Activated T-cell treated with anti-CD3 and anti-CD28 coated beads, Interleukin-2, amount 50 U/mL, for 72 hours (primary cell): ENCODE results near the gene BEAN1. TPM values are rescaled to one million over a fixed set of nuclear protein-coding genes. Genes with fewer than 3 reads are reported as not detected.
A peak's percentile ranks its signal among the peaks of the same experiment; 100 is the strongest.

Experiments
- ATAC-seq, 2 donors: fragments of 150-1000 bp; cut with Tn5 transposase; replicated peaks in 1 of 2; 2 replicates each; pipeline ENCODE4 v1.10.0; 2021; ENCODE audit warnings: moderate library complexity in 2 of 2, mild to moderate bottlenecking in 1 of 2
- DNase-seq, 2 donors: peaks; one replicate each; pipeline ENCODE4 v3.0.0; 2021 to 2022; ENCODE audit warnings: mixed read lengths in 1 of 2
- H3K27ac Mint-ChIP-seq: one replicate; pipeline ENCODE4 v1.8.0; 2022; ENCODE audit warnings: mild to moderate bottlenecking, moderate library complexity, mixed read lengths
- H3K27me3 Mint-ChIP-seq: one replicate; pipeline ENCODE4 v1.8.0; 2022; ENCODE audit warnings: low read depth, mixed read lengths
- H3K36me3 Mint-ChIP-seq, 2 donors: one replicate each; pipeline ENCODE4 v1.8.0; 2022; ENCODE audit warnings: mixed read lengths in 2 of 2, mild to moderate bottlenecking in 1 of 2; ENCODE audit not compliant: insufficient read depth in 2 of 2
- H3K4me1 Mint-ChIP-seq: one replicate; pipeline ENCODE4 v1.8.0; 2022; ENCODE audit warnings: low read depth, mixed read lengths
- H3K4me3 Mint-ChIP-seq, 2 donors: one replicate each; pipeline ENCODE4 v1.8.0; 2022; ENCODE audit warnings: mild to moderate bottlenecking in 2 of 2, mixed read lengths in 2 of 2, moderate library complexity in 2 of 2
- H3K9me3 Mint-ChIP-seq, 2 donors: one replicate each; pipeline ENCODE4 v1.8.0; 2022; ENCODE audit warnings: mixed read lengths in 2 of 2
- total RNA-seq, 2 donors: library from RNA; stranded (reverse); gene quantifications; one replicate each; pipeline ENCODE4 v1.2.3, GENCODE V29; 2022

Gene BEAN1
- total RNA-seq, 2 donors from 2014 or later, result not detected

DNA sequence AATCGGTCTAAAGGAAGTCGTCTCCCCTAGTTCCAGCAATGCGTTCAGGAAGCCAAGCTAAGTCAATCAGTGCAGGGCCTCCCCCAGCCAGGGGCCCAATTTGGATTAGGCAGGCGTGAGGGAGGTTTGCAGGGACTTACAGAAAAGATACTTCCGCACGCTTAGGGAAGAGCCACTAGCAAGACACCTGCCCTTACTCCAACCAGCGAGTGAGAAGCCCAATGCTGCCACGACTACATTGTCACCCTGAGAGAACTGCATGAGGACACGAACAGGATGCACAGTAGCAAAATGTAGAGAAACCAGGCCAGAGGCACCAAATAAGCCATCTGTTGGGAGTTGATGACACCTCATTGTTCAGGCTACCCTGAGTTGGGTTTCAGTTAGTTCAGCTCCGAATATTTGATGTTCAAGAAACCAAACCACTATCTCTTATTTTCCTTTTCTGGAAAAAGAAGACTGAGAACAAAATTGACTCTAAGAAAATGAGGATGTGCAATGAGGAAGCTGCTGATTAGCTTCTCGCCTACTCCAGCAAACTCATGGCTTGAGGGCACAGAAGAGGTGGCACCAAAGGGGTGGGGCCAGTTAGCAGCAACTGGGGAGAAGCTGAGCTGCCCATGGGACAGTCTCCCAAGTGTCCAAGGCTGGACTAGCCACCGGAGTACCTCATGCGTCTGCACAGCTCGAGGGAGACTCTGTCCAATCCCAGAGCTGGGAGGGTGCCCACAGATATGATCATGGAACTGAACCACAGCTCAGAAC, 93.5 kb downstream of the BEAN1 start:
- H3K4me3 Mint-ChIP-seq, result peak overlapping the region; percentile 73 to 90
- H3K27ac Mint-ChIP-seq, result peak overlapping the region; percentile 16
- no peak for ATAC-seq
- H3K9me3 Mint-ChIP-seq, result no peaks in the 10 kb centered on the region
- H3K4me1 Mint-ChIP-seq, result peaks cover 98% of the 10 kb centered on the region
- H3K27me3 Mint-ChIP-seq, result no peaks in the 10 kb centered on the region
- H3K36me3 Mint-ChIP-seq, result peaks cover 0 to 1% of the 10 kb centered on the region in 2 donors
- no peak for DNase-seq

DNA sequence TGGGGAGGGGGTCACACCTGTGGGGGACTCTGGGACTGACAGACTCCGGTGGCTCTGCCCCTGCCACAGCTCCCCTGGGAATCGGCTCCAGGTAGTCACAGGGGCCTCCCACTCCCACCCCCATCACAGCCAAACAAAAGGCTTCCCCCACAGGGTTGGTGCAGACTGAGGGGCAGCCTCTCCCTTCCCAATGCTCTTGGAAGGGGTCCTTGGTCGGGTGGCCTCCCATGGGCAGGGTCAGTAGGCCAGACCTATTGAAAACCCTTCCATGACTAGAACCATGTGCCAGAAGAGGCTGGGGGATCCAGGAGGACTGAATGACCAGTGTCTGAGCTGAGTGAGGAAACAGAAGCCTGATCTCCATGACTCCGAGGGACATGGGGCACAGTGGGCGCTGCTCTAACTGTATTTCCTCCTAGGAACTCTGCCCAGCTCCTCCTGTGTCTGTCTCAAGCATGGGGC, 94.2 kb downstream of the BEAN1 start:
- DNase-seq, result no peak
- Mint-ChIP-seq H3K9me3 (no peaks in the 10 kb centered on the region), H3K27ac (peak overlapping the region; percentile 83), H3K27me3 (no peaks in the 10 kb centered on the region), H3K36me3 (peaks cover 0 to 2% of the 10 kb centered on the region in 2 donors), H3K4me1 (peaks cover 98% of the 10 kb centered on the region), H3K4me3 (peak overlapping the region; percentile 73 to 90)
- ATAC-seq, result no peak

DNA sequence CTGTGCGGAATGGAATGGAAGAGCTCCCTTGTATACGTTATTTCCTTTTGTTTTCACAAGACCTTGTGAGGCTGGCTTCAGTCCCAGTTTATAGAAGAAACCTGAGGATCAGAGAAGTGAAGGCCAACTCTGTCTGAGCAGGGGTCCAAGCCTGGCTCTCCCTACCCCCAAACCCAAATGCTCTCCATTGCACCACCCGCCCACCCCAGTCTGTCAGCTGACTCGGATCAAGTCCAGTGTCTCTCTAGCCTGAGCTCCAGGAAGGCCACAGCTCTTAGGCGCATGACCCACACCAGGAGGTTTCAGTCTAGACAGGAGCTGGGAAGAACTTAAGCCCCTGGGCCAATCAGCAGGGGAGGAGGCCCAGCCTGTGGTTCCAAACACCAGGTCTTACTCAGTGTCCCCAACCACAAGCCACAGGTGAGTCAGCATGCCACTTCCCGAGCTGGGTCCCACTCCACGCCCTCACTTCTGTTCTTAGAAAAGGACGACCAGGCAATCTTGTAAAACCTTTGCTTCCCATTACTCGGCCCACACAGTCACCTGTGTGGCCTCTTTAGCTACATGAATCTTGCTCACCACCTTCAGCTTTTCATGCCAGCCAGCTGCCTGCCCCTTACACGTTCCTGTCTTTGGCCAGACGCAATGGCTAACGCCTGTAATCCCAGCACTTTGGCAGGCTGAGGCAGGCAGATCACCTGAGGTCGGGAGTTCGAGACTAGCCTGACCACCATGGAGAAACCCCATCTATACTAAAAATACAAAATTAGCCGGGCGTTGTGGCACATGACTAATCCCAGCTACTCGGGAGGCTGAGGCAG, 95.1 kb downstream of the BEAN1 start:
- peak; percentile 96 to 97 for DNase-seq
- Mint-ChIP-seq H3K4me3 (peak overlapping the region; percentile 73 to 90), H3K36me3 (peaks cover 0 to 2% of the 10 kb centered on the region in 2 donors), H3K27me3 (no peaks in the 10 kb centered on the region), H3K4me1 (peaks cover 95% of the 10 kb centered on the region), H3K9me3 (no peaks in the 10 kb centered on the region), H3K27ac (peak overlapping the region; percentile 83)
- peak; percentile 92 for ATAC-seq

DNA sequence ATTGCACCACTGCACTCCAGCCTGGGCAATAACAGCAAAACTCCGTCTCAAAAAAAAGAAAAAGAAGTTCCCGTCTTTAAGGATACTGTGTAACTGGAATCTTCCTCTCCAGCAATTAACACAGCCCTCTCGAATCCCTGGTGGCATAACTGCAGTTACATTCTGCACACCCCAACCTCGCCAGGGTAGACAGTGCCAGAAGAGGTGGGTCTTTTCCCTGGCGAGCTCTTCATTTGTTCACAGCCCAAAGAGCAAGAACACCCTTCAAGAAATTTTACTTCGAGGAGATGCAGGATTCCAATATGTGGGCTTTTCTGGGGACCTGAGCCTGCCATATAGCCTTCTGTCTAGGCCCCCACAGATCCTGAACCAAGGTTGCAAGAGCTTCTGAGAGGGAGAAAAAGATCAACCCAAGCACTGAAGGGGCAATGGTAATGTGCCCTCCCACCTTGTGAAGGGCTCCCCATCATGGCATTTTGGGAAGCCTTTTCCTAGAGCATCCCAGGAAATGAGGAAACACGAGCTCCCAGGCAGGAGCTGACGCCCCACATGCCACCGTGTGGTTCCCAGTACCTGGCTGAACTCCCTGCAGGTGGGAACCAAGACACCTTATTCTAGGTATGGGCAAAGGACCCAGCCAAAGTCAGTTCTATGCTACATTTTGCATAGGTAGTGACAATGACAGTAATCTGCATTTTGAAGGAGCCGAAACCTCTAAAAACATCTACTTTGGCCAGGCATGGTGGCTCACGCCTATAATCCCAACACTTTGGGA, 95.9 kb downstream of the BEAN1 start:
- peak overlapping the region; percentile 73 to 90 for H3K4me3 Mint-ChIP-seq
- H3K9me3 Mint-ChIP-seq, result no peaks in the 10 kb centered on the region
- H3K27me3 Mint-ChIP-seq, result no peaks in the 10 kb centered on the region
- peak overlapping the region; percentile 96 for H3K27ac Mint-ChIP-seq
- ATAC-seq (no peak), DNase-seq (no peak)
- H3K4me1 Mint-ChIP-seq, result peaks cover 92% of the 10 kb centered on the region
- peaks cover 0 to 2% of the 10 kb centered on the region in 2 donors for H3K36me3 Mint-ChIP-seq

DNA sequence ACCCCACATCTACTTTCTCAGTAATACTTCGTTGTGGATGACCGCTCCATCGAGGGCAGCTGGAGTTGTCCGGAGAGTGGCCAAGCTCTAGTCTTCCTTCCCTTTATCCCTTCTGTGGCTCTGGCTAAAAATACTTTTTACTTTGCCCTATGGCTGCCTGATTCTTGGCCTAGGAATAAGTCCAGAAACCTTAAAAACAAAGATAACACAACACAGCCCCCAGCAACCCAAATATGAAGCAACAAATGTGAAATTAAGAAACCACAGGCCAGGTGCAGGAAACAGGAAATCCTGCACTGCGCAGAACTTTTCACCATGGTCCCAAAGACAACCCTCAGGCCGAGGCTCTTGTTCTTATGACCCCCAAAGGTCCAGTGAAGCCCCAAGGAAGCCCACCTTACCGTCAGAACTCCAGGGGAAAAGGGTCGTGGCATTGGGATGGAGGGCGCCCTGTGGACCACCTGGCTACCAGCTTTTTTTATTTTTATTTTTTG, 96.8 kb downstream of the BEAN1 start:
- H3K27me3 Mint-ChIP-seq, result no peaks in the 10 kb centered on the region
- peaks cover 89% of the 10 kb centered on the region for H3K4me1 Mint-ChIP-seq
- H3K4me3 Mint-ChIP-seq, result peak overlapping the region; percentile 73 to 90
- H3K27ac Mint-ChIP-seq, result peak overlapping the region; percentile 96
- DNase-seq (peak; percentile 41 to 51), ATAC-seq (peak; percentile 9)
- H3K9me3 Mint-ChIP-seq, result no peaks in the 10 kb centered on the region
- peaks cover 0 to 2% of the 10 kb centered on the region in 2 donors for H3K36me3 Mint-ChIP-seq

DNA sequence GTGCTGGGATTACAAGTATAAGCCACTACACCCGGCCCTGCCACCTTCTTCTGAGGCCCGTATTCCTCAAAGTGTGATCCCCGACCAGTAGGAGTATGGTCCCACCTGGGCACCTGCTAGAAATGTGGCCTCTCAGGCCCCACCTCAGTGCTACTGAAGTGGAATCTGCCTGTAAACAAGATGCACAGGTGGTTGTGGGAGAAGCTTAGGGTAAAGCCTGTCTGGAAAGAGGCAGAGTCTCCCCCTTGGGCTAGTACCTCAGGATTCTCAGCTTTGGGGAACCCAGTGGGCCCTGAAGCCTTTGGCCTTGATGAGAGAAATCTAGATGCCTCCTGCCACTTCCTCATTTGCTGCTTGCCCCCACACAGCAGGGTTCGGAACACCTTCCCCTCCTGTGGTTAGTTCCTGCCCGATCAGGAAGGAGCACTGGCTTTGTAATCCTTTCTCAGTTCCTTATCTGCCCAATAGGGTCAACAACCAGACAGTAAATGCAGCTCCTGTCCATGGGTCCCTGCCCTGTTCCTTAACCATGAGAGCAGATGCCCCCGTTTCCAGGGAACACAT, 97.6 kb downstream of the BEAN1 start:
- ATAC-seq (no peak), DNase-seq (peak in 1 of 2 donors; percentile 35)
- Mint-ChIP-seq H3K9me3 (no peaks in the 10 kb centered on the region), H3K36me3 (peaks cover 0 to 2% of the 10 kb centered on the region in 2 donors), H3K4me1 (peaks cover 87% of the 10 kb centered on the region), H3K27me3 (no peaks in the 10 kb centered on the region), H3K27ac (peak overlapping the region; percentile 87), H3K4me3 (peak overlapping the region; percentile 52 to 90)

DNA sequence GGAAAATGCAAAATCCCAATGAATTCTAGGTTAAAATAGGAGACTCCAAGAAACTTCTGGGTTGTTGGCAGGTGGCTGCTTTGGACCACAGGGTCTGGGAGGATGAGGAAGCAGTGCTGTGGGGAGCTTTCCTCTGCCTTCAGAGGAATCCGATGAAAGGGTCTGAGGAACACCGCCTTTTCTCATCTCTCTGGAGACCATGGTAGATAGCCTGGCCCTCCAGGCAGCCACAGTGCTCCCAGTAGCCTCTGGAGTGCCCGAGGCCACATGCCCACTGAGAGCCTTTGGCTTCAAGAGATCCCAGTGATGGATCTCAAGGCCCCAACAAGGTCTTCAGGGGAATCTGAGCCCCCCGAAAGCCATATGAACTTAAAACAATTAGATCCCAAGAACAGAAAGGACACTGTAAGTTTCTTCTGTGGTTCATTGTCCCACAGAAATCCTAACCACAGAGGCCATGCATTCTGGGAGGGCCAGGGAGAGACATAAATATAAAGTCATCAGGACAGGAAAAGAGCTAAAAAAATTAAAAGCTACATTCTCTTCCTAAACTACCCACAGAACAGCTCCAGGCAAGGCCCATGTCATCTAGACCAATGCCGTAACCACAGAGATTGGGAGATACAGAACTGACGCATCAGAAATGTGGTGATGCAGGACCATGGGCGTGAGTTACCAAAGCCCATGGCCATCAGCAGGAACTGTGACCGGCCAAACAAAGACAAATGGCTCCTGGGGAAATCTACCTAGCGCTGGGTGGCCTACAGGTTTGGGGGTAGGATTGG, 98.5 kb downstream of the BEAN1 start:
- peaks cover 84% of the 10 kb centered on the region for H3K4me1 Mint-ChIP-seq
- no peaks in the 10 kb centered on the region for H3K9me3 Mint-ChIP-seq
- ATAC-seq (no peak), DNase-seq (no peak)
- peak overlapping the region; percentile 87 for H3K27ac Mint-ChIP-seq
- peaks cover 0 to 2% of the 10 kb centered on the region in 2 donors for H3K36me3 Mint-ChIP-seq
- no peaks in the 10 kb centered on the region for H3K27me3 Mint-ChIP-seq
- H3K4me3 Mint-ChIP-seq, result no peak overlapping the region

DNA sequence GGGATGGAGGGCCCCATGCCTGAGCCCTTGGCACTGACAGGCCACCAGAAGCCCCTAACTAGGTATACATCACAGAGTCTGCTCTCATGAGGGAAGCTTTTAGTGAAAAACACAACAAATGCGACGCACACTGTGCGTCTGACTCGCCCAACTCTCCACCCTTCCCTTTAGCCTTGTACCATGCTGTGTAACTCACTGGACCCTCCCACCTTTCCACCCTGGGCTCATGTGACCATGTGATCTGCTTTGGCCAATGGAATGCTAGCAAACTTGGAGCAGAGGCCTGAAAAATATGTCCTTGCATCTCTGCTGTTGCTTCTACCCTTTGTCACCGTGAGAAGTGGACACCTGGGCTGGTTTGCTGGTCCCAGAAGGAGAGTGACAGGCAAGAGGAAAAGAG, 101.2 kb downstream of the BEAN1 start:
- Mint-ChIP-seq H3K4me3 (no peak overlapping the region), H3K36me3 (peaks cover 0 to 2% of the 10 kb centered on the region in 2 donors), H3K9me3 (no peaks in the 10 kb centered on the region), H3K27me3 (no peaks in the 10 kb centered on the region), H3K27ac (no peak overlapping the region), H3K4me1 (peaks cover 57% of the 10 kb centered on the region)
- no peak for DNase-seq
- no peak for ATAC-seq

DNA sequence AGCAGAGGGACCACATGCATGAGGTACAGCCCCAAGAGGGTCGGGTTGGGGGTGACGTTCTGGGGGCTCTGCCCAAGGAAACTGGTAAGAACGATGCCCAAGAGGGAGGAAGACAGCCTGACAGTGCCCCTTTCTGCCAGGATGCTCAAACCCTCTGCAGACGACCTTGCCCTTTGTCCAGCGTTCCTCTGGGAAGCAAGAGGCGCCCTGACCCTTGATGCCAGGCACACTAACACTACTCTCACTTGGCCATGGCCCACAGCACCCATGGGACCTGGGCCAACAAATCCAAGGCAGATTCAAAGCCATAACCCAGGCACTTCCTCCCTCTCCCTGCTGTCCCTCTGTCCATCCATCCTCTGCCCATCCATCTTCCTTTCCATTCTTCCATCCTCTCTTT, 102.4 kb downstream of the BEAN1 start:
- H3K36me3 Mint-ChIP-seq, result peaks cover 0 to 2% of the 10 kb centered on the region in 2 donors
- peak overlapping the region in 1 of 2 donors; percentile 0 for H3K4me3 Mint-ChIP-seq
- DNase-seq, result no peak
- no peak overlapping the region for H3K27ac Mint-ChIP-seq
- H3K4me1 Mint-ChIP-seq, result peaks cover 49% of the 10 kb centered on the region
- no peak for ATAC-seq
- no peaks in the 10 kb centered on the region for H3K27me3 Mint-ChIP-seq
- no peaks in the 10 kb centered on the region for H3K9me3 Mint-ChIP-seq
